HL-60 (cell line): ENCODE measurements around the gene EIF4G2.

Source experiments
- DNase-seq, 2 experiments: peaks; one replicate each; pipeline ENCODE4 v3.0.0-alpha.2; 2010 to 2020; ENCODE audit warnings: low read depth in 1 of 2, low spot score in 1 of 2
- H3K27ac ChIP-seq: fragments of 250-450 bp; sonication (Bioruptor Pico); replicated peaks from 2 replicates; pipeline ENCODE4 v1.5.1; 2020; ENCODE audit warnings: mild to moderate bottlenecking, moderate library complexity
- H3K27me3 ChIP-seq: fragments of 250-450 bp; sonication (Bioruptor Pico); 2 replicates; pipeline ENCODE4 v1.5.1; 2021; ENCODE audit warnings: mild to moderate bottlenecking, moderate library complexity; ENCODE audit not compliant: insufficient read depth, poor library complexity, severe bottlenecking
- H3K4me3 ChIP-seq: replicated peaks from 2 replicates; pipeline ENCODE4 v1.5.1; 2011; ENCODE audit warnings: mild to moderate bottlenecking, control low read depth, low read length; ENCODE audit not compliant: insufficient read depth
- GABPA ChIP-seq: IDR thresholded peaks from 2 replicates; pipeline ENCODE4 v1.6.1; 2012; ENCODE audit warnings: low read depth
- POLR2AphosphoS5 ChIP-seq: IDR thresholded peaks from 2 replicates; pipeline ENCODE4 v1.6.1; 2012; ENCODE audit warnings: low read depth
- SPI1 ChIP-seq: IDR thresholded peaks from 2 replicates; pipeline ENCODE4 v1.6.1; 2012; ENCODE audit warnings: low read depth, mild to moderate bottlenecking, borderline replicate concordance
- TF ChIP-seq, protein P1 (sequence below): IDR thresholded peaks from 2 replicates; pipeline ENCODE4 v1.6.1; 2012; ENCODE audit warnings: low read depth; ENCODE audit not compliant: insufficient replicate concordance
- TF ChIP-seq, protein P2 (sequence below): IDR thresholded peaks from one replicate; pipeline ENCODE4 v1.5.1; 2011; ENCODE audit warnings: low read length, control low read depth, inconsistent platforms; ENCODE audit not compliant: insufficient read depth

Gene EIF4G2

DNA sequence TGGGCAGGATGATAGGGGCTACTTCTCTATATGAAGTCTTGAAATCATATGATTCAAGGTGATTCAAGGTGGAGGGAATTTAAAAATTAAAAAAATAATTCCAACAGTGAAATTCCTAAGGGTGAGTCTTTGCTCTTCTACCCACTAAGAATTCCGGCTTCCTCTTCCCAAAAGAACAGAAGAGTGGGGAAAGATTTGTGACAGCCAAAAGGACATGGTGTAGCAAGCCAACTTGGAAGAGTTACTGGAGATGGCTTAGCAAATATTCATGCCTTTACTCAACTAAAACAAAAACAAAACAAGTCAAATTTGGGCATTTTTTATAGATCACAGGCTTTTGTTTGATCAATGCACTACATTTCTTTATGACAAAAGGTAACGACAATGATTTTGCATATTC lies 36.9 kb upstream of the EIF4G2 start:
- TF ChIP-seq, protein P1, sequence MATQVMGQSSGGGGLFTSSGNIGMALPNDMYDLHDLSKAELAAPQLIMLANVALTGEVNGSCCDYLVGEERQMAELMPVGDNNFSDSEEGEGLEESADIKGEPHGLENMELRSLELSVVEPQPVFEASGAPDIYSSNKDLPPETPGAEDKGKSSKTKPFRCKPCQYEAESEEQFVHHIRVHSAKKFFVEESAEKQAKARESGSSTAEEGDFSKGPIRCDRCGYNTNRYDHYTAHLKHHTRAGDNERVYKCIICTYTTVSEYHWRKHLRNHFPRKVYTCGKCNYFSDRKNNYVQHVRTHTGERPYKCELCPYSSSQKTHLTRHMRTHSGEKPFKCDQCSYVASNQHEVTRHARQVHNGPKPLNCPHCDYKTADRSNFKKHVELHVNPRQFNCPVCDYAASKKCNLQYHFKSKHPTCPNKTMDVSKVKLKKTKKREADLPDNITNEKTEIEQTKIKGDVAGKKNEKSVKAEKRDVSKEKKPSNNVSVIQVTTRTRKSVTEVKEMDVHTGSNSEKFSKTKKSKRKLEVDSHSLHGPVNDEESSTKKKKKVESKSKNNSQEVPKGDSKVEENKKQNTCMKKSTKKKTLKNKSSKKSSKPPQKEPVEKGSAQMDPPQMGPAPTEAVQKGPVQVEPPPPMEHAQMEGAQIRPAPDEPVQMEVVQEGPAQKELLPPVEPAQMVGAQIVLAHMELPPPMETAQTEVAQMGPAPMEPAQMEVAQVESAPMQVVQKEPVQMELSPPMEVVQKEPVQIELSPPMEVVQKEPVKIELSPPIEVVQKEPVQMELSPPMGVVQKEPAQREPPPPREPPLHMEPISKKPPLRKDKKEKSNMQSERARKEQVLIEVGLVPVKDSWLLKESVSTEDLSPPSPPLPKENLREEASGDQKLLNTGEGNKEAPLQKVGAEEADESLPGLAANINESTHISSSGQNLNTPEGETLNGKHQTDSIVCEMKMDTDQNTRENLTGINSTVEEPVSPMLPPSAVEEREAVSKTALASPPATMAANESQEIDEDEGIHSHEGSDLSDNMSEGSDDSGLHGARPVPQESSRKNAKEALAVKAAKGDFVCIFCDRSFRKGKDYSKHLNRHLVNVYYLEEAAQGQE: no peak
- TF ChIP-seq GABPA (no peak), POLR2AphosphoS5 (no peak), SPI1 (no peak)
- TF ChIP-seq, protein P2, sequence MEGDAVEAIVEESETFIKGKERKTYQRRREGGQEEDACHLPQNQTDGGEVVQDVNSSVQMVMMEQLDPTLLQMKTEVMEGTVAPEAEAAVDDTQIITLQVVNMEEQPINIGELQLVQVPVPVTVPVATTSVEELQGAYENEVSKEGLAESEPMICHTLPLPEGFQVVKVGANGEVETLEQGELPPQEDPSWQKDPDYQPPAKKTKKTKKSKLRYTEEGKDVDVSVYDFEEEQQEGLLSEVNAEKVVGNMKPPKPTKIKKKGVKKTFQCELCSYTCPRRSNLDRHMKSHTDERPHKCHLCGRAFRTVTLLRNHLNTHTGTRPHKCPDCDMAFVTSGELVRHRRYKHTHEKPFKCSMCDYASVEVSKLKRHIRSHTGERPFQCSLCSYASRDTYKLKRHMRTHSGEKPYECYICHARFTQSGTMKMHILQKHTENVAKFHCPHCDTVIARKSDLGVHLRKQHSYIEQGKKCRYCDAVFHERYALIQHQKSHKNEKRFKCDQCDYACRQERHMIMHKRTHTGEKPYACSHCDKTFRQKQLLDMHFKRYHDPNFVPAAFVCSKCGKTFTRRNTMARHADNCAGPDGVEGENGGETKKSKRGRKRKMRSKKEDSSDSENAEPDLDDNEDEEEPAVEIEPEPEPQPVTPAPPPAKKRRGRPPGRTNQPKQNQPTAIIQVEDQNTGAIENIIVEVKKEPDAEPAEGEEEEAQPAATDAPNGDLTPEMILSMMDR: no peak
- no peak for DNase-seq
- no peak overlapping the region for H3K27ac ChIP-seq

DNA sequence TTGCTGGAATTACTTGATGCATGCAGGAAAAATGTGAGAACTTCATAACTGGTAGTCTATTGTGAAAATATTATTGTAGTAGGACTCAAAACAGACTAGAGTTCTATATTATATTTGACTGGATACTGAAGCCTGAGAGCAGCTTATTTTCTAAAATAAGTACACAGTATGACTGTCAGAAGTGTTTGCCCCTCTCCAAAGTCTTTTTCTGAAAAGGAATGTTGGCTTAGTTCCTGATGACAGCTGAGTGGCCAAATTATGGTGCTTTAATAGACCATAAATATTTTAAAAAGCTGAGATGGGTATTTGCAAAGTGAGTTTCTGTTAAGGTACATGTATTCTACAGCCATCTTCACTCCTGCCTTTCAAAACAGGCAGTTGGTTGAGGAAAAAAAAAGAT lies 36.1 kb upstream of the EIF4G2 start:
- TF ChIP-seq, protein P2: no peak
- no peak for TF ChIP-seq SPI1
- no peak overlapping the region for H3K4me3 ChIP-seq
- no peak overlapping the region for H3K27ac ChIP-seq
- no peak for DNase-seq
- H3K27me3 ChIP-seq: no peaks in the 10 kb centered on the region

More for the DNA sequence above, 36.9 kb upstream of the EIF4G2 start:
- H3K4me3 ChIP-seq: no peak overlapping the region
- H3K27me3 ChIP-seq: no peaks in the 10 kb centered on the region

DNA sequence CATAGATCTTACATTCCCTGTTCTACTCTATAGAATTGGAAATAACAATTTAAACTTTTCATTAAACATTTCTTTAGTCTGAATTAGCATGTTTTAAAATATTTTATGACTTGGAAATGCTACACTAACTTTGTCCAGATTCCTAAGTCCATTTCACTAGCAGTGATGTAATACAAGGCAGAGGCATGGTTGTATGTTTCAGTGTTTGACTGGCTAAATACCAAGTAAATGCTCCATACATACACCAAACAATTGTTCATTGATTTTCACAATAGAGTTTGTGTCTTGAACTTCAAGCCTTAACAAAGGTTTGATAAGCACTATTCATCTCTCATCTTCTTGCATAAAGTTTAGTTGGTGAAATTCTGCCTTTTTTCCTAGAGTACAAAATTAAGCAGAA lies 35.6 kb upstream of the EIF4G2 start:
- TF ChIP-seq, protein P1: no peak
- TF ChIP-seq SPI1: no peak
- TF ChIP-seq GABPA: no peak
- no peak for TF ChIP-seq POLR2AphosphoS5
- TF ChIP-seq, protein P2: no peak
- no peak for DNase-seq
- no peak overlapping the region for H3K4me3 ChIP-seq
- H3K27me3 ChIP-seq: no peaks in the 10 kb centered on the region
- no peak overlapping the region for H3K27ac ChIP-seq

DNA sequence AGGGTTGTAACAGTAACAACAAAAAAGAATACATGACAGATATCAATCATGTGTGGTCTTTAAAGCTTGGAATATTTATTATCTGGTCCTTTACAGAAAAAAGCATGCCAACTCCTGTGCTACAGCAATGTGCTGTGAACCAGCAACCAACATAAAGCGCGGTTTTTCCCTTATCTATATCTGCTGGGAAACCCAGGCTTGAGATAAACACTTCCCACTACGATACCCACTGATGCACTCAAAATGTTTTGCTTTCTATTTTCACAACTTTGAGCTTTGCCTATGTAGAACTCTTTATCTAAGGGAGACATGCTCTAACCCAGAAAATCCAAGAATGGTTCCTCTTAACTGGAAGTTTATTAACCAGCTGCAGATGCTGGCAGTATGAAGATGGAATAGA lies 30.2 kb upstream of the EIF4G2 start:
- Histone ChIP-seq H3K27me3 (no peaks in the 10 kb centered on the region), H3K27ac (no peak overlapping the region), H3K4me3 (no peak overlapping the region)
- DNase-seq: no peak
- TF ChIP-seq, protein P2: no peak
- TF ChIP-seq POLR2AphosphoS5 (no peak), GABPA (no peak), SPI1 (no peak)
- TF ChIP-seq, protein P1: no peak
